MM.1S (cell line): ENCODE measurements around the gene GPR180.

Experiments used
- DNase-seq: peaks from one replicate; pipeline ENCODE4 v3.0.0-alpha.2; 2015
- H2AFZ ChIP-seq: fragments of 300-600 bp; sonication (generic); 2 replicates; pipeline ENCODE4 v1.6.0; 2016; ENCODE audit warnings: antibody characterized with exemption, low read length
- H3F3A ChIP-seq: fragments of 300-600 bp; sonication (generic); 2 replicates; pipeline ENCODE4 v1.6.1; 2016; ENCODE audit warnings: mild to moderate bottlenecking, antibody characterized with exemption, low read length, moderate library complexity, mixed read lengths; ENCODE audit not compliant: insufficient read depth
- H3K27ac ChIP-seq: fragments of 300-600 bp; sonication (generic); 2 replicates; pipeline ENCODE4 v1.5.1; 2016; ENCODE audit warnings: mild to moderate bottlenecking, low read length
- H3K27me3 ChIP-seq: fragments of 300-600 bp; sonication (generic); replicated peaks from 2 replicates; pipeline ENCODE4 v1.6.0; 2016; ENCODE audit warnings: low read length; ENCODE audit not compliant: insufficient read depth
- H3K36me3 ChIP-seq: fragments of 300-600 bp; sonication (generic); replicated peaks from 2 replicates; pipeline ENCODE4 v1.6.1; 2016; ENCODE audit warnings: mild to moderate bottlenecking, low read length, mixed read lengths; ENCODE audit not compliant: insufficient read depth
- H3K4me1 ChIP-seq: fragments of 300-600 bp; sonication (generic); 2 replicates; pipeline ENCODE4 v1.6.1; 2016; ENCODE audit warnings: low read length, mixed read lengths
- H3K4me2 ChIP-seq: fragments of 300-600 bp; sonication (generic); 2 replicates; pipeline ENCODE4 v1.6.0; 2016; ENCODE audit warnings: low read depth, low read length
- H3K4me3 ChIP-seq: fragments of 300-600 bp; sonication (generic); 2 replicates; pipeline ENCODE4 v1.5.1; 2016; ENCODE audit warnings: low read length, mixed read lengths
- H3K79me2 ChIP-seq: fragments of 300-600 bp; sonication (generic); 2 replicates; pipeline ENCODE4 v1.6.1; 2016; ENCODE audit warnings: mixed run types, low read length, mixed read lengths
- H3K9ac ChIP-seq: fragments of 300-600 bp; sonication (generic); 2 replicates; pipeline ENCODE4 v1.6.1; 2016; ENCODE audit warnings: low read length, mixed read lengths
- H3K9me2 ChIP-seq: fragments of 300-600 bp; sonication (generic); replicated peaks from 2 replicates; pipeline ENCODE4 v1.6.1; 2016; ENCODE audit warnings: mild to moderate bottlenecking, low read length, mixed read lengths; ENCODE audit not compliant: insufficient read depth
- H3K9me3 ChIP-seq: fragments of 300-600 bp; sonication (generic); replicated peaks from 2 replicates; pipeline ENCODE4 v1.6.1; 2016; ENCODE audit warnings: mild to moderate bottlenecking, low read length, mixed read lengths; ENCODE audit not compliant: insufficient read depth
- H4K20me1 ChIP-seq: fragments of 300-600 bp; sonication (generic); 2 replicates; pipeline ENCODE4 v1.6.1; 2016; ENCODE audit warnings: mild to moderate bottlenecking, low read length, moderate library complexity, mixed read lengths; ENCODE audit not compliant: insufficient read depth
- EZH2 ChIP-seq: fragments of 300-600 bp; sonication (generic); optimal IDR thresholded peaks from 2 replicates; pipeline ENCODE3; 2017; ENCODE audit warnings: low read depth, mild to moderate bottlenecking, antibody characterized with exemption, low read length, mixed read lengths
- EZH2phosphoT487 ChIP-seq: fragments of 300-600 bp; sonication (generic); IDR thresholded peaks from 2 replicates; pipeline ENCODE4 v1.6.1; 2018; ENCODE audit warnings: antibody characterized with exemption, low read length
- TF ChIP-seq, protein P1 (sequence below): fragments of 300-600 bp; sonication (generic); IDR thresholded peaks from 2 replicates; pipeline ENCODE4 v1.5.1; 2016; ENCODE audit warnings: antibody characterized with exemption, low read length, mixed read lengths

GPR180 gene

DNA sequence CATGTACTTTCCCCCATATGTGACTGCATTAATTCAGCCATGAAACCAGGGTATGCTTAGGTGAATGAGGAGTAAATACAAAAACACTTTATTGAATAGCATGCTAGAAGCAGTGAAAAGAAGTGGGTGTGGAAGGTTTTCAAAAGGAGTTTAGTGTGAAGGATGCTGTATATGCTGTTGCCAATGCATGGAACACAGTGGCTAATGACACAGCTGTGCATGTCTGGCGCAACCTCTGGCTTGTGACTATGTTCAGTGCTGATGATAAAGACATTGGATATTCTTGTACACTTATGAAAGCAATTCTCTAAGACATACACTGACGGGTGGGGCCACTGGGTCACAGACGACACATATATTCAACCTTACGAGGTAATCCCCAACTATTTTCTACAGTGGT lies 55.5 kb downstream of the GPR180 start:
- no peaks in the 10 kb centered on the region for H3K79me2 ChIP-seq
- no peak overlapping the region for H3K27ac ChIP-seq
- H3K9me2 ChIP-seq, result no peaks in the 10 kb centered on the region
- no peak overlapping the region for H3K9ac ChIP-seq
- TF ChIP-seq, protein P1, sequence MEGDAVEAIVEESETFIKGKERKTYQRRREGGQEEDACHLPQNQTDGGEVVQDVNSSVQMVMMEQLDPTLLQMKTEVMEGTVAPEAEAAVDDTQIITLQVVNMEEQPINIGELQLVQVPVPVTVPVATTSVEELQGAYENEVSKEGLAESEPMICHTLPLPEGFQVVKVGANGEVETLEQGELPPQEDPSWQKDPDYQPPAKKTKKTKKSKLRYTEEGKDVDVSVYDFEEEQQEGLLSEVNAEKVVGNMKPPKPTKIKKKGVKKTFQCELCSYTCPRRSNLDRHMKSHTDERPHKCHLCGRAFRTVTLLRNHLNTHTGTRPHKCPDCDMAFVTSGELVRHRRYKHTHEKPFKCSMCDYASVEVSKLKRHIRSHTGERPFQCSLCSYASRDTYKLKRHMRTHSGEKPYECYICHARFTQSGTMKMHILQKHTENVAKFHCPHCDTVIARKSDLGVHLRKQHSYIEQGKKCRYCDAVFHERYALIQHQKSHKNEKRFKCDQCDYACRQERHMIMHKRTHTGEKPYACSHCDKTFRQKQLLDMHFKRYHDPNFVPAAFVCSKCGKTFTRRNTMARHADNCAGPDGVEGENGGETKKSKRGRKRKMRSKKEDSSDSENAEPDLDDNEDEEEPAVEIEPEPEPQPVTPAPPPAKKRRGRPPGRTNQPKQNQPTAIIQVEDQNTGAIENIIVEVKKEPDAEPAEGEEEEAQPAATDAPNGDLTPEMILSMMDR, result no peak
- no peaks in the 10 kb centered on the region for H3K36me3 ChIP-seq
- DNase-seq, result no peak
- no peaks in the 10 kb centered on the region for H3K27me3 ChIP-seq
- no peaks in the 10 kb centered on the region for H3K9me3 ChIP-seq
- no peaks in the 10 kb centered on the region for H3F3A ChIP-seq
- H4K20me1 ChIP-seq, result no peaks in the 10 kb centered on the region
- peaks cover 3% of the 10 kb centered on the region; the same call in 1 of the 2 replicates for H3K4me1 ChIP-seq
- no peak overlapping the region for H3K4me3 ChIP-seq
- no peak overlapping the region for H3K4me2 ChIP-seq
- no peak overlapping the region for H2AFZ ChIP-seq

DNA sequence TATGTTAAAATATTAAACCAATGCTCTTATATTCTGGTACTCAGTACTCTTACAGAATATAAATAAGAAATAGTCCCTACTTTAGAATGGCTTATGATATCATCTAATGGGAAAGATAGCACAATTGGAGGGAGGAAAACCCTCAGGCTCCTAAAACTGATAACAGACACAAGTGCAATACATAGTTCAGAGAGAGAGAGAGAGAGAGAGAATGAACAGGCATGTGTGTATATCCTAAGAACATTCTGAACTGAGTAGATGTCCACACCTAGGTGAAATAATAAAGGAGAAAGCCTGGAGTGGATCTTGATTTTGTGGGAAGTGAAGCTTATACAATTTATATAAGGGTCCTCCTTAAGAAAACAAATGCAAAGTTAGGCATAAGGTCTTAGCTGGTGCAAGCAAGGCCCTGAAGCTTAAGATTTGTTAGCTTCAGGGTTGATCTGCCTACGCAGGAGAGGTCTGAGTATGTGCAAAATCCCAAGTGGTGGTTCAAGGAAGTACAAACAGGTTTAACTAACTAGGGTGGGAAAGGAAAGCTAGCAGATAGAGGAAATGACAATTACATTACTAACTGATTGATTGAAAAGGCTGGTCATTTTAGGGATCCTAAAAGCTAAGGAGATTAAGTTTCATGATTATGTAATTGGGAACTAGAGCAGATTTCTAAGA lies 57.4 kb downstream of the GPR180 start:
- no peak overlapping the region for H3K4me3 ChIP-seq
- H4K20me1 ChIP-seq, result no peaks in the 10 kb centered on the region
- DNase-seq, result no peak

DNA sequence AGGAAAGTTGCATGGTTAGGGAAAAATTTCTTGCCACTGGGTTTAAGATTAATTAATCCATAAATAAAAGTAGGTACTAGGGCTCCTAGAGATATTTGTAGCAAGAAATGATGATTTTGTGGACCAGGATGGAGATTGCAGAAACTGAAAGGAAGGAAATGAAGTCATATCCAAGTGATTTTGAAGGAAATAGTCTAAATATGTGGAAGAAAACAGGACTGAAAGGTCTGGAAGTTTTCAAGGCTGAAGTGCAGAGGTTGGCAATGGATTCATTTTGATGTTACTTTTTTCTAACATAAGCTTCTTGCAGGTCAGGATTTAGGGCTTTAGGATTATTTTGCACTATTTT lies 57.9 kb downstream of the GPR180 start:
- no peaks in the 10 kb centered on the region for H3K27me3 ChIP-seq

More for the DNA sequence above, 57.4 kb downstream of the GPR180 start:
- no peaks in the 10 kb centered on the region for H3K9me2 ChIP-seq
- H3K36me3 ChIP-seq, result no peaks in the 10 kb centered on the region
- TF ChIP-seq EZH2 (no peak), EZH2phosphoT487 (no peak)
- TF ChIP-seq, protein P1, result no peak
- H3K79me2 ChIP-seq, result no peaks in the 10 kb centered on the region
- no peaks in the 10 kb centered on the region for H3F3A ChIP-seq
- H3K27me3 ChIP-seq, result no peaks in the 10 kb centered on the region
- no peaks in the 10 kb centered on the region for H3K9me3 ChIP-seq
- no peak overlapping the region for H3K9ac ChIP-seq
- no peak overlapping the region for H3K4me2 ChIP-seq
- peaks cover 3% of the 10 kb centered on the region; the same call in 1 of the 2 replicates for H3K4me1 ChIP-seq
- H3K27ac ChIP-seq, result no peak overlapping the region
- no peak overlapping the region for H2AFZ ChIP-seq

More for the DNA sequence above, 57.9 kb downstream of the GPR180 start:
- H3K9ac ChIP-seq, result no peak overlapping the region
- DNase-seq, result no peak
- H3F3A ChIP-seq, result no peaks in the 10 kb centered on the region
- no peaks in the 10 kb centered on the region for H3K9me2 ChIP-seq
- H3K4me3 ChIP-seq, result no peak overlapping the region
- H3K36me3 ChIP-seq, result no peaks in the 10 kb centered on the region
- no peaks in the 10 kb centered on the region for H3K9me3 ChIP-seq
- H4K20me1 ChIP-seq, result no peaks in the 10 kb centered on the region
- no peak overlapping the region for H2AFZ ChIP-seq
- no peak overlapping the region for H3K27ac ChIP-seq
- no peak overlapping the region for H3K4me2 ChIP-seq
- H3K4me1 ChIP-seq, result peaks cover 3% of the 10 kb centered on the region; the same call in 1 of the 2 replicates
- TF ChIP-seq, protein P1, result no peak
- TF ChIP-seq EZH2 (no peak), EZH2phosphoT487 (no peak)
- H3K79me2 ChIP-seq, result no peaks in the 10 kb centered on the region
